Stimulated activated CD4-positive, alpha-beta T cell treated with anti-CD3 and anti-CD28 coated beads, Interleukin-2, amount 100 ng/mL, for 4 hours (primary cell): ENCODE data around the gene CACNB4.
"Not testable (repeated sequence)": the region's sequence is repeated elsewhere in the genome, so short reads cannot be mapped to it uniquely, and the experiment has no call there.

Experiments
- DNase-seq: peaks from one replicate; pipeline ENCODE4 v3.0.0-alpha.2; 2020; ENCODE audit warnings: low read depth

CACNB4 gene

DNA sequence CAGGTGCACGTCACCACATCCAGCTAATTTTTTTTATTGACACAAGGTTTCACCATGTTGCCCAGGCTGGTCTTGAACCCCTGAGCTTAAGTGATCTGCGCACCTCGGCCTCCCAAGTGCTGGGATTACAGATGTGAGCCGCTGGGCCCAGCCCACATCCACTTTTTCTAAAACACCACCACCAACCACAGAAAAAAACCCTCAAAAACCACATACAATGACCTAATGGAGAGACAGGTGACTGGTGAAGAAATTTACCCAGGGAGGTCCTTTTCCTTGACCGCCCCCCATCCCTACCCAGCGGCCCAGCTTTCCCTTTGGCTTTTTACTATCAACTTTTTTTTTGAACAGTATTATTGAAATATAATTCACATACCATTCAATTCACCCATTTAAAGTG lies 47.9 kb downstream of the CACNB4 start:
- no peak for DNase-seq

DNA sequence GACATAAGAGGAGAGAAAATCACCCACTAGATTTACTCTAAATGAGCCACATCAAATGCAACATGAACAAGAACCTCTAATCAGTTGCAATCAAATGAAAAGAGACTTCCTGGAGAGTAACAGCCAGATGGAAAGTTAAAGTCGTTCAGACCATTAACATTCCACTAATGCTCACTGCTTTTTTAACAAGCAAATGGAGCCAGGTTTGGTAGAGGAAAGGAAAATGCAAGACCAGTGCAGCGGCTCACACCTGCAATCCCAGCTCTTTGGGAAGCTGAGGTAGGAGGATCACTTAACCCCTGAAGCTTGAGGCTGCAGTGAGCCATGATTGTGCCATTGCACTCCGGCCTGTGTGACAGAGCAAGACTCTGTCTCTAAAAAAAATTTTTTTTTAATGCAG lies 48.5 kb downstream of the CACNB4 start:
- DNase-seq = no peak

DNA sequence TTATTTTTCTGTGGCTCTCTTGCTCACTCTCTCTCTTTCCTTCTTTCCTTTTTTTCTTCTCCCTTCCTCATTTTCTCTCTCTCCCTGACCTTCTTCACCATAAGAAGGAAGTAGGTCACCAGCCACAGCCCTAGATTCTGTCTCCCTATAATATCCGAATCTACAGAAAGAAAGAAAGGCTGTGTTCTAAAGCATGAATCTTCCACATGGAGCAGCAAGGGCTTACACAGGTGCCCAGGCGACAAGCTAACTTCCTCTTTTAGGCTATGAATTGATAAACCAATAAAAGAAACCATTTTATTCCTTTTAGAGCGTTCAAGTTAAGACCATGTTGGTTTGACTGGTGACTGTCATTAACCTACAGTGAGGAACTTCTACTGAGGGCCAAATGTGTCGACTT lies 49.3 kb downstream of the CACNB4 start:
- DNase-seq = no peak

DNA sequence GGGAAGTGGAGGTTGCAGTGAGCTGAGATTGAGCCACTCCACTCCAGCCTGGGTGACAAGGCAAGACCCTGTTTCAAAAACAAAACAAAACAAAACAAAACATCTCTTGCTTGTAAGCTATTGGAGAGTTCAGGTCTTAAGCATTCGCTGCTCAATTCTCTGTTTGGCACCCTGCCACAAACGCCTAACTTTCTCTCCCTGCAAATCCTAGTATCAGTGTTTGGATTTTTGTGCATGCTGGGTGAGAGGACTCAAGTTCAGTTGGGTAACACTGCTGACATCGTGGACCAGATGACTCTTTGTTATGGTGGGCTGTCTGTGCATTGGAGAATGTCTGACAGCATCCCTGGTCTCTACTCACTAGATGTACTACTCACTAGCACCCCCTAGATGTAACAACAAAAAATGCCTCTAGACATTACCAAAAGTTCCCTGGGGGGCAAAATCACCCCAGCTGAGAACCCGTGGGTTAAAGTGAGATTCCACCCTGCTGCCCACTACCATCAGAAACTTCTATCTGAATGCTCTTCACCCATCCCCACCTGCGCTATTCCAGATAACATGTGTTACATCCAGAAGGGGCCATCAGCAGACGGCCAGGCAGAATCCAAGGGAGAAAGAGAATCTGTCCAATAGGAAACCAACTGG lies 50.9 kb downstream of the CACNB4 start:
- no peak for DNase-seq

DNA sequence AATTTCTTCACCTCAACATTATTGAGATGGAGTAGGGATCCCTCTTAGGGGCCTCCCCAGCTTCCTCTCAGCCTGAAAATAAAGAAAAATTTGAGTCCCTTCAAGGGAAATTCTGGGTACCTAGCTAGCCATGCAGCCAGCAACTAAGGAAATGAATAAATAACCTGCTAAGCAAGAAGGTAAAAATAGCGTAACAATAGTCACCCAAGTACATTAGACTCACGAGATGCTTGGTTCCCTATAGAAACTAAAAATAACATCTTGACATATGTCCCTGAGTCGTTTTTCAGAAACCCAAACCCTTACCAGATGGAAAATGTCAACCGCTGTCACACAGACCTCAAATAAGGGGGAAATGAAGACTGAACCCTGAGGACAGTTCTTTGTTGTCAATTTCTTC lies 51.9 kb downstream of the CACNB4 start:
- DNase-seq = no peak

DNA sequence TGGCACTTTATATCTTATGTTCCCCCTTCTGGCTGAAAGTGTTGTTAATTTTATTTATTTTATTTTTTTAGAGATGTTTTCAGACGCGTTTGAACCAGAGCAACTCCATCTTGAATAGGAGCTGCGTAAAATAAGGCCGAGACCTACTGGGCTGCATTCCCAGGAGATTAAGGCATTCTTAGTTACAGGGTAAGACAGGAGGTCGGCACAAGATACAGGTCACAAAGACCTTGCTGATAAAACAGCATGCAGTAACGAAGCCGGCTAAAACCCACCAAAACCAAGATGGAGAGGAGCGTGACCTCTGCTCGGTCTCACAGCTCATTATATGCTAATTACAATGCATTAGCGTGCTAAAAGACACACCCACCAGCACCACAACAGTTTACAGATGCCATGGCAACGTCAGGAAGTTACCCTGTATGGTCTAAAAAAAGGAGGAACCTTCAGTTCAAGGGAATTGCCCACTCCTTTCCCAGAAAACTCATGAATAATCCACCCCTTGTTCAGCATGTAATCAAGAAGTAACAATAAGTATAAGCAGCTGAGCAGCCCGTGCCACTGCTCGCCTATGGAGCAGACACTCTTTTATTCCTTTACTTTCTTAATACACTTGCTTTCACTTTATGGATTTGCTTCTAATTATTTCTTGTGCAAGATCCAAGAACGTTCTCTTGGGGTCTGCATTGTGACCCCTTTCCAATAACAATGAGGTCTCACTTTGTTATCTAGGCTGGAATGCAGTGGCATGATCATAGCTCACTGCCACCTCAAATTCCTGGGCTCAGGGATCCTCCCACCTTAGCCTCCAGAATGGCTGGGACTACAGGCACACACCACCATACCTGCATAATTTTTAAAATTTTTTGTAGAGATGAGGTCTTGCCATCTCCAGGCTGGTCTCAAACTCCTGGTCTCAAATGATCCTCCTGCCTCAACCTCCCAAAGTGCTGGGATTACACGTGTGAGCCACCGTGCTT lies 55.9 kb downstream of the CACNB4 start:
- DNase-seq = no peak

DNA sequence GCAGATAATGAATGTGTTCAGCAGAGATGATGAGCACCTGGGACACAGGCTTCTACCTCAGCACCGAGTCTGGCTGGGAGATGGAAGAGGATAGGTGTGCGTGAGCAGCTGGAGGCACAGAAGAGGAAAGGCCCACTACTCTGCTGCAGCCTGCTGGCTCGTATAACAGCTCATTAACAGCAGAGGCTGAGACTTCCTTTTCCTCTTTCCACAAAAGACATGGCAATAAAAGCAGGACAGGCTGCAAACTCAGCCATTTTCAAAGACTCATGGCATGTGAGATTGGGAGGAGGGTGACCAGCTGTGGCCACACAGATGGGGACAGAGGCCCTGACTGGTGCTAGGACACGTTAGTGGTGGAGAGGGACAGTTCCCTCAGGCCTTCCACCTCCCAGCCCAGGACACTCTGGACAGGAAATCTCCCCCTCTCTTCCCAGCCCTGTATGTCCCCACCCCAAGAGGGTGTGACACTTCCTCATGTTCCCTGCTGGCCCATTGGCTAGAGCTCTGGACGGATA lies 60.3 kb downstream of the CACNB4 start:
- no peak for DNase-seq

DNA sequence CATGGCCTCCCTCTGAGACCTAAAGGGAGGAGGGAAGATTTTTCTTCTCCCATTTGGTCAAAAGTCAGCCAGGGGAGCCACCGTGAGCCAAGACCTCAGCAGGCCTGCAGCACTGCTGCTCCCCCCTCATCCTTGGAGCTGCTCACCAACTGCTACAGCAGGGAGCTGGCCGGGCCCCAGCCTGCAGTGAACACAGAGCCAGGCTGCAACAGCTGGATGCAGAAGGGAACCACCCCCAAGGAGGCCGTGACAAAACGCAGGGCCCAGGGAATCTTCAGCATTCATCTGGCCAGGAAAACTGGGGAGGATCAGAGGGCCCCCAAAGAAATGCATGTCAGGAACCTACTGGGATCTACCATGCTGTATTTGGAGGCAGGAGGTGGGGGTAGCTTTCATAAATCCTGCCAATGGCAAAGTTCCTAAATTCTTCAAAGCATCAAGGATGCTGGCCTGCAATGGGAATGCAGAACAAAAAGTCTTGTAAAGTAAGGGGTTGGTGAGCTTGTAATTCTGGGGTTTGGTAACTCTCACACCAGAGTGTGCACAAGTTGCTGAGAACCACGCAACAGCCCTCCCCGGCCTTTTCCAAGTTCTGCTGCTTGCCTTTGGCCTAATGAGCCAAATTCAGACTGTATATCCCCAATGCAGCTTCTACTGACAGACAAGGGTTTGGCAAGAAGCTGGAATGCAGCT lies 61.0 kb downstream of the CACNB4 start:
- no peak for DNase-seq

DNA sequence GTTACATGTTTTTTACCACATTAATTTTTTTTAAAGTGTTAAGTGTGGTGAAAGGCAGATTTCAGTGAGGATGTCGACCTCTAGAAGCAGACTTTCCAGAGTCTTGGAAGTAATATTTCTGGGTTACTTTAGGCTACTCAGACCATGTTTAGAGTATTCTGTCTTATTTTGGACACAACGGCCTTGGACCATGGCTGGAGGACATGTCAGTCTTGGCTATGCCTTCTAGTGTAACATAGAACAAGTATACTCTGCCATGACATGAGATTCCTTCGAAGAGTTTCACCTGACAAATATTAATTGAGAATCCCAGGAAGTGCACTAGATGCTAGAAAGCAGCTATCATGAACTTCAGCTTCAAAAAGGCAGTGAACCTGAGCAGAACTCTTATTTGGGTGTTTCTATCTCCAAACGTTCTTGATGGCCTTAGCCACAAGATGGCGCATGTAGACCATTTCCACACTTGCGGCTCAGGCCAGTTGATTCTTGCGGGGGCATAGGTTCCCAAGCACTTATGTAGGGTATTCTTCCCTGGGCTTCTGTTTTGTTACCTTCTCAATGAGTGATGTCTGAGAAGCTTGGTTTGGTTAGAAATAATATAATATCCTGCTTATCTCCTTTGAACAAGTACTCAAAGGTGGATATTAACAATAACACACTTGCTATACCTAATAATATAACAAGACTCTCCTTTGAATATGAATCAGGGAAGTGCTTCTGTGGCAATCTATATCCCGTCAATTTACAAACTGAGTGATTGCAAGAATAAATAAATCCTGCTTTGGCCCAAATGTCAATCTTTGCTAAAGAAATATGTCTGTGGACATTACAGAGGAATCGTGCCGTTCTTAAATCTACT lies 62.0 kb downstream of the CACNB4 start:
- peak; percentile 40 for DNase-seq

DNA sequence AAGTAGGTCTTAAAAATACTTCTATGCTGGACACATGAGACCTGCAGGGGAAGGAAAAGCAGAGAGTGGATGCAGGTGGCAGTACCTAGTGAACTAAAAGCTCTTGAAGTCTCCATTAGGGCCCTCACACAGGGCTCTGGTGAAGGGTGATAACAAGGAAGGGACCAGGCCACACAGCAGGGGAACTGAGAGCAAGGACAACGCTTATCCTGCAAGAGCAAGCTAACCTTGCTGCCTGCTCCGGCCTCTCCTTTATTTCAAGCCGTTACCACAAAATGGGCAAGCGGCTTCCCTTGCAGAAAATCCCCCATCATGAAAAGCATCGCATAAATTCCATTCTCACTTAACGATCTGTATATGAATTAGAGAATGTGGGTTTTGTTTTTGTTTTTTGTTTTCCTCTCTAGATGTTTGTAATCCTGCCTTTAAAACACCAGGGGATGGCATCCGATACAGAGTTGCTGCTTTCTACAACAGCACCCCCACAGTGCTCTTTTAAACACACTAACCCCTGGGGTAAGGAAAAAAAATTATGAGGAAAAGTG lies 64.5 kb downstream of the CACNB4 start:
- no peak for DNase-seq

DNA sequence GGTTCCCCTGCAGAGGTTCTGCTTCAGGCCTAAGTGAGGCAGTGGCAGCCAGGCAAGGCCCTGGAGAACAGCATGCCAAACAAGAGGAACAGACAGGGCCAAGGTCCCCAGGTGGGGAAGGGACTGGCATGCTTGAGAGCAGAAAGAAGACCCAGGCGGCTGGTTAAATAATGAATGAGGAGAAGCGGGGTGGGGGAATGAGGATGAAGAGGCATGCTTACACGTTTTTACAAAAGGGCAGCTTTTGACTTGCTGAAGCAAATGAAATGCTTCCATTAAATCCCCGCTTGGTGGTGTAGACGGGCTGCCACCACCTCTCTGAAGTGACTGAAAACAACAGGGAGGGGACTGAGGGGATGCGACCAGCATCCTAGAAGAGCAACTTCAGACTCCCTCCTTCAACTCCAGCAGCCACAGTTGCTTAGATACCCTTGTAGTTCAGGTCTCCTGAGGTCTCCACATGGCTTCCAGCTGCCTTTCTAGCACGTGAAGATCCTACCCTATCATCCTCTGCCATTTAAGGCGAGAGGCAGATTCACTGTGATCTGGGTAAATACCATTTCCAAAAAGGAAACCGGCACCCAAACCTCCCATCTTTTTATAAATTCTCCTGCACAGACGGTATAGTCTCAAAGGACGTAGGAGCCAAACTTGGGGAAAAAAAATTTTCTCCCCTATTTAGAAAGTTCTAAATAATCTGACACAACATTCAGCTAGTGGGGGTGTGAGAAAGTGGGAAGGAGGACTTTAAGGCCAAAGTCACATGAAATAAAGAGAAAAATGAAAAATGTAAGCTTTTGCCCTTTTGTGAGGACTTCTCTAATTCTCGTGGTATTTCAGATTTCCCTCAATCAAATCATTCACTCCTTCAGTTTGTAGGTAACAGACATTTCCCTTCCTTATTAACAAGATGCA lies 65.6 kb downstream of the CACNB4 start:
- DNase-seq = no peak

DNA sequence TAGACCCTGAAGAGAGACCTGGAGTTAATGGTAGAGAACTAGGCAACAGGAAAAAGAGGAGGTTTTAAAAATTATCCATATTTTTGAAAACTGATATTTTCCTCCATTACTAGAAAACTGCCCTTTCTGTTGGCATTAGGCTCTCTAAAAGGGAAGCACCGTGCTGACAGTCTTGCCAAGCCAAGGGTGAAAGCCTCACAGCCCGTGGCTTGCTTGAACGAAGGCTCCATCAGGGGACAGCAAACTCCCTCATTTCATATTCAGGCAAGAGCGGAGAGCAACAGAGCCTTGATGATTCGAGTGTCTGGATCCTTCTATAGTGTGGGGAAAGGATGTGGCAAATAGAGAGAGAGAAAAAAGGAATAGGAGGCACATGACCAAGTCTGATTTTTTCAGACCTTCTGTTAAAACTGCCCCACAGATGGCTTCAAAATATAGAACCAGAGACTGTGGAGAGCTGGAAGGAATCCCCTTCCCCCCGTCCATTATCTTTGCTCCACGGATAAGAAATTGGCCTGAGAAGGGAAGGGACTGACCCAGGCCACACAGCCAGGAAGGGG lies 67.0 kb downstream of the CACNB4 start:
- DNase-seq = no peak

DNA sequence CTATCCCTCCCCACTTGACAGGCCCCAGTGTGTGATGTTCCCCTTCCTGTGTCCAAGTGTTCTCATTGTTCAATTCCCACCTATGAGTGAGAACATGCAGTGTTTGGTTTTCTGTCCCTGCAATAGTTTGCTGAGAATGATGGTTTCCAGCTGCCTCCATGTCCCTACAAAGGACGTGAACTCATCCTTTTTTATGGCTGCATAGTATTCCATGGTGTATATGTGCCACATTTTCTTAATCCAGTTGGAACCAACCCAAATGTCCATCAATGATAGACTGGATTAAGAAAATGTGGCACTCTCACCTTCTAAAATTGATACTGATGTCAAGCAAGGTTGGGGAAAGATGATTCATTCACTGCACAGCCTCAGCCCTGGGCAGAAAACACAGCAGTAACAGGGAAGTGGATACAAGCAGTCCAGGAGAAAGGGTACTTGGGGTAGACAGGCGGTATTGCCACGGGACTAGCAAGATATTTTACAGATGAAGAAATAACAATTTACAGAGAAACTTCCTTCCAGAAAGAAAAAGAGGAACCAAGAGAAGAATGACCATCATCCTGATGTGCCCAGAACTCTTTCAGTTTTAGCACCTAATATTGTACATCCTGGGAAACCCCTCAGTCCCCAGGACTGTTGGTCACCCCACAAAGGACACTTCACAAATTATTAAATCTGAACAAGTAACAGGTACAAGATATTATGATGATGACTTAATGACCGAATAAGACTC lies 68.1 kb downstream of the CACNB4 start:
- not testable (repeated sequence) for DNase-seq

DNA sequence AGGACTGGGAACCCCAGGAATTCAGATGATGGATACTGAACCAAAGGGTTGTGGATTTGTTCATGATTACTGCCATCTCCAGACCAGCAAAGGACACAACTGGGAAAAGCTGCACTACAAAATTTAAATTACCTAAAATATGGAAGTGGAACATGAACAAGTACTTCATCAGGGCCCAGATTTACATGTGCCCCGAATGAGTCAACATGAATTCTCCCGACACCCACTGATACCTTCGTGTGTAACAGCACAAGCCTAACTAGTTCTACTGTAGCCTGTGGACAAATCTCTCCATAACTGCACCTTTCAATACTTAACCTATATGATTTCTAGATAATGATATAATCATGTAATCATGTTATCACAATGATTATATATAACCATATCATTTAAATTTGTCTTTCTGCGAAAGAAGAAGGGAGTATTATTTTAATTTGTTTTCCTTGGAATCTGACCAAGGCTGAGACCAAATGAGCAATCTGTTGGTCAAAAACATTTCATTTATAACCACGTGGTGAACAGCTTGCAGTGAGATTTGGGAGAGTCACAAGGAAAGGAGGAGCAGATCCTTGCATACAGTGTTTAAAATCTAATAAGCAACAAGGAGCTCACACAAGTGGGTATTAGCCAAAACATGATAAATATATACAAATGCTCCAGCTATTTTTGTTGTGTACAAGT lies 70.5 kb downstream of the CACNB4 start:
- DNase-seq = no peak

DNA sequence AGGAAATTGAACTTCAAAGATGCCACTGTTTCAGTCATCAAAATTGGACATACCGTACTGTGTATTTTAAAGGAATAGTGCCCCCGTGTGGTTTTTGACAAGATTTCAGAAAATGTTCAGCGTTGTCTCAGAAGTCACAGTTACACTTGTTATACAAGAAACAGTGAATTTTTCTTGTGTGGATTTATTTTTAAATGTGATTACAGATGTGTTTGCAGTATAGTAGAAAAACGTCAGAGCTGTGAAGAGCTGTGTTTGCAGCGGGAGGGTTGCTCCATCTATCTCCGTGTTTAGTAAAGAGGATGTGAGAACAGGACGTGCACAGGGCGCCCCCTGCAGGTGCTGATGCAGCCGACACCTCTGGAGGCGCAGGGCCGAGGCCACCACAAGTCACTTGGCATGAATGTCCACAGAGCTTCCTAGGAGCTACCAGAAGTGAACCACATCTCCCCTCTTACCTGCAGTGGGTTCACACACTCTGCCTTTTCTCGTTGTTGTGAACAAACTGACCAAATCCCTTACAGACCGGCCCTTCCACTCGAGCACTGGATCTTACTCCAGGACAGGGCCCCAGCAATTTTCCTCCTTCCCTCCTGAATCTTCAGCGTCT lies 73.1 kb downstream of the CACNB4 start:
- DNase-seq = peak; percentile 60

DNA sequence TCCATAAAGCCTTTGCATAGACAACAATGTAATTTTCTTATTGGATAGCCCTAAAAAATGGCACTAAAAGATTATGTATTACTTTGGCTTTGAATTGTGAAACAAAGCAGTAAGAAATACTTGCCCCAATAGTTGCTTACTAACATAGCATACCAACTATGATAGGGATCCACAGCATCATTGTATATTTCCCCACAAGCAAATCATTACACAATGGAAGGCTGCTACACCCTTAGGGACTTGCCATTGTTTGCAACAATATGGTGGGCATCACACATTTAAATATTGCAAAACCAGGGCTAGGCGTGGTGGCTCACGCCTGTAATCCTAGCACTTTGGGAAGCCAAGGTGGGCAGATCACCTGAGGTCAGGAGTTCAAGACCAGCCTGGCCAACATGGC lies 74.4 kb downstream of the CACNB4 start:
- no peak for DNase-seq

DNA sequence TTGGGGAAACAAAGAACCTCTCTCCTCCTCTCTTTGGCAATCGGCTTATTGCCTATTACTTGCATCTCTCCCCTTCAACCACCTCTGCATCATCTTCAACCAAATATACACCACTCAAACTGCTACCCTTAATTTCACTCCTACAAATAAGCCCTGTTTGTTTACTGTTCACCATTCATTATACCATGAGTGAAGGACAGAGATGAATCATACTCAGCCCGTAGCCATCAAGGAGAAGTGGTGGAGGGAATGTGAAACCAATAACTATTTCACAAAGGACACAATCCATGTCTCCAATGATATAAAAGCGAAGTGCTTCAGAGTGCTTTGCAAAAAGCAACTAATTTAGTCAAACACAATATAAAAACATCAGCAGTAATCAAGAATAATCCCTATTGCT lies 76.8 kb downstream of the CACNB4 start:
- no peak for DNase-seq

DNA sequence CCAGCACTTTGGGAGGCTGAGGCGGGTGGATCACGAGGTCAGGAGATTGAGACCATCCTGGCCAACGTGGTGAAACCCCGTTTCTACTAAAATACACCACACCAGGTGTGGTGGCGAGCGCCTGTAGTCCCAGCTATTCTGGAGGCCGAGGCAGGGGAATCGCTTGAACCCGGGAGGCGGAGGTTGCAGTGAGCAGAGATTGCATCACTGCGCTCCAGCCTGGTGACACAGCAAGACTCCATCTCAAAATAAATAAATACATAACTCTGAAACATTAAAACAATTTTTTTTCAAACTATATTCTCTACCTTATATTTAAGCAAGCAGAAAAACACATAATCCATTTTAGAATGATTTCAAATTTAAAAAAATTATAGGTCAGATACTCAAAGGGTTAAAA lies 77.8 kb downstream of the CACNB4 start:
- DNase-seq = not testable (repeated sequence)
